A549 (cell line): Measurements from ENCODE around the gene TAAR5. TPM values are rescaled to one million over a fixed set of nuclear protein-coding genes. Genes with fewer than 3 reads are reported as not detected.

ENCODE experiments used
- ATAC-seq, 2 experiments: fragments of 200-7000 bp in 1 of 2; fragments of >200 bp in 1 of 2; cut with Nextera tagmentation in 1 of 2; cut with Tn5 transposase in 1 of 2; 3 replicates each; pipeline versions ENCODE4 v1.8.0 to v1.9.1; 2018 to 2020; ENCODE audit warnings: mild to moderate bottlenecking in 1 of 2, moderate library complexity in 1 of 2
- CTCF ChIA-PET: fragments of 300-600 bp; sonication (Branson Sonifier 250); formaldehyde crosslinking; extraction: SDS; loops from one replicate; lab custom pipeline; 2021; ENCODE audit warnings: antibody characterized with exemption, inconsistent platforms; lab: Yijun Ruan, JAX
- POLR2A ChIA-PET: fragments of 350-600 bp; formaldehyde crosslinking; extraction: SDS; loops from one replicate; lab custom pipeline; 2021; ENCODE audit warnings: antibody characterized with exemption, inconsistent platforms; lab: Yijun Ruan, JAX
- DNase-seq, 2 experiments: peaks; one replicate each; pipeline versions ENCODE4 v3.0.0 to v3.0.0-alpha.2; 2011 to 2016; ENCODE audit warnings: low read depth in 1 of 2, low spot score in 1 of 2
- FAIRE-seq: peaks from 2 replicates; lab custom pipeline; 2011; peaks lifted over from hg19 to GRCh38; lab: Jason Lieb, UNC
- H3K27ac ChIP-seq, 2 experiments: fragments of >200 bp; sonication (Bioruptor Twin); formaldehyde crosslinking; 3 replicates each; pipeline ENCODE4 v1.5.1; 2016 to 2017
- H3K4me1 ChIP-seq: fragments of >200 bp; sonication (Bioruptor Twin); formaldehyde crosslinking; 3 replicates; pipeline ENCODE4 v1.6.1; 2016
- H3K4me2 ChIP-seq: fragments of >200 bp; sonication (Bioruptor Twin); formaldehyde crosslinking; 3 replicates; pipeline ENCODE4 v1.6.1; 2016
- H3K4me3 ChIP-seq: fragments of >200 bp; sonication (Bioruptor Twin); formaldehyde crosslinking; 3 replicates; pipeline ENCODE4 v1.5.1; 2016
- H3K9me3 ChIP-seq: fragments of >200 bp; sonication (Bioruptor Twin); formaldehyde crosslinking; 3 replicates; pipeline ENCODE4 v1.6.1; 2016
- CEBPB ChIP-seq, 2 experiments: fragments of >200 bp in 1 of 2; sonication (Bioruptor Twin) in 1 of 2; formaldehyde crosslinking in 1 of 2; IDR thresholded peaks; 2 replicates each; pipeline ENCODE4 v1.6.1; 2012 to 2016
- CHD2 ChIP-seq: fragments of 150-350 bp; IDR thresholded peaks from 2 replicates; pipeline ENCODE4 v1.6.1; 2014; ENCODE audit warnings: low read length; ENCODE audit not compliant: partially characterized antibody
- EP300 ChIP-seq, 2 experiments: fragments of >200 bp; sonication (Bioruptor Twin); formaldehyde crosslinking; IDR thresholded peaks; 2 replicates in 1 of 2; 3 replicates in 1 of 2; pipeline ENCODE4 v1.6.1; 2016 to 2017
- ESRRA ChIP-seq: fragments of 150-350 bp; IDR thresholded peaks from 2 replicates; pipeline ENCODE4 v1.6.1; 2014; ENCODE audit warnings: mild to moderate bottlenecking, low read length, borderline replicate concordance
- FOSB ChIP-seq: fragments of 250-450 bp; sonication (Bioruptor Pico); IDR thresholded peaks from 2 replicates; pipeline ENCODE4 v1.5.0; 2020; ENCODE audit warnings: mild to moderate bottlenecking, moderate library complexity
- GATA3 ChIP-seq: IDR thresholded peaks from 2 replicates; pipeline ENCODE4 v1.6.1; 2012; ENCODE audit warnings: borderline replicate concordance
- HEYL ChIP-seq: fragments of 250-450 bp; sonication (Bioruptor Pico); IDR thresholded peaks from 2 replicates; pipeline ENCODE4 v1.8.0; 2021; ENCODE audit warnings: mild to moderate bottlenecking, moderate library complexity
- HOXA7 ChIP-seq: fragments of 250-450 bp; sonication (Bioruptor Pico); IDR thresholded peaks from 2 replicates; pipeline ENCODE4 v1.5.0; 2020; ENCODE audit warnings: mild to moderate bottlenecking, moderate library complexity
- HOXB13 ChIP-seq: fragments of 250-450 bp; sonication (Bioruptor Pico); IDR thresholded peaks from 2 replicates; pipeline ENCODE4 v1.5.0; 2020; ENCODE audit warnings: low read depth, mild to moderate bottlenecking, moderate library complexity
- JUNB ChIP-seq: fragments of >200 bp; sonication (Bioruptor Twin); formaldehyde crosslinking; IDR thresholded peaks from 2 replicates; pipeline ENCODE4 v1.6.1; 2016
- RAD21 ChIP-seq, 2 experiments: fragments of >200 bp in 1 of 2; sonication (Bioruptor Twin) in 1 of 2; formaldehyde crosslinking in 1 of 2; IDR thresholded peaks in 1 of 2; conservative IDR thresholded peaks in 1 of 2; 2 replicates in 1 of 2; 3 replicates in 1 of 2; pipeline ENCODE4 v1.6.1; 2012 to 2018; ENCODE audit warnings: inconsistent platforms in 1 of 2
- RCOR1 ChIP-seq: fragments of 150-350 bp; IDR thresholded peaks from 2 replicates; pipeline ENCODE4 v1.6.1; 2014; ENCODE audit warnings: antibody characterized with exemption, low read length, low read depth
- RFX5 ChIP-seq: fragments of 450-650 bp; IDR thresholded peaks from 2 replicates; pipeline ENCODE4 v1.7.1; 2014; ENCODE audit warnings: antibody characterized with exemption, mild to moderate bottlenecking, moderate library complexity
- RNF2 ChIP-seq: fragments of 200-600 bp; sonication (generic); IDR thresholded peaks from 2 replicates; pipeline ENCODE4 v1.6.1; 2016; ENCODE audit warnings: low read depth, mild to moderate bottlenecking, antibody characterized with exemption, moderate library complexity, borderline replicate concordance
- TP53 ChIP-seq: fragments of 250-450 bp; sonication (Bioruptor Pico); IDR thresholded peaks from 2 replicates; pipeline ENCODE4 v1.5.0; 2021; ENCODE audit warnings: mild to moderate bottlenecking, moderate library complexity
- ZC3H11A ChIP-seq: fragments of 450-650 bp; IDR thresholded peaks from 2 replicates; pipeline ENCODE4 v1.6.1; 2014; ENCODE audit warnings: antibody characterized with exemption, mild to moderate bottlenecking
- ZFP36 ChIP-seq: fragments of 450-650 bp; IDR thresholded peaks from 2 replicates; pipeline ENCODE4 v1.6.1; 2014; ENCODE audit warnings: borderline replicate concordance; ENCODE audit not compliant: partially characterized antibody
- WGBS: methylation state at CpG from one replicate; pipeline ENCODE4 v1.1.6; 2017; ENCODE audit errors: missing lambda C conversion rate; 5-methylcytosine and 5-hydroxymethylcytosine counted together
- polyA plus RNA-seq, 4 experiments: library from polyadenylated mRNA; depleted of rRNA in 3 of 4; stranded (reverse); fragments of >200 nt; fragmentation: RNase III in 1 of 4; extraction: RNeasy Plus Mini Kit Qiagen cat#74134 plus additional on column Dnase treatment in 1 of 4; gene quantifications; 2 replicates in 3 of 4; 3 replicates in 1 of 4; pipeline ENCODE4 v1.2.3, GENCODE V29; 2011 to 2017
- TF ChIP-seq, protein P1 (sequence below): fragments of 200-600 bp; sonication (generic); IDR thresholded peaks from 2 replicates; pipeline ENCODE4 v1.6.1; 2016; ENCODE audit warnings: antibody characterized with exemption, mild to moderate bottlenecking, moderate library complexity
- TF ChIP-seq, protein P2 (sequence below): IDR thresholded peaks from 2 replicates; pipeline ENCODE4 v1.6.1; 2012
- TF ChIP-seq, protein P3 (sequence below): fragments of 250-450 bp; sonication (Bioruptor Pico); IDR thresholded peaks from 2 replicates; pipeline ENCODE4 v1.5.0; 2021; ENCODE audit warnings: mild to moderate bottlenecking, moderate library complexity, borderline replicate concordance

Gene TAAR5
- polyA plus RNA-seq, 2 of the 4 experiments (the other 2 are of a cell fraction) = not detected

DNA sequence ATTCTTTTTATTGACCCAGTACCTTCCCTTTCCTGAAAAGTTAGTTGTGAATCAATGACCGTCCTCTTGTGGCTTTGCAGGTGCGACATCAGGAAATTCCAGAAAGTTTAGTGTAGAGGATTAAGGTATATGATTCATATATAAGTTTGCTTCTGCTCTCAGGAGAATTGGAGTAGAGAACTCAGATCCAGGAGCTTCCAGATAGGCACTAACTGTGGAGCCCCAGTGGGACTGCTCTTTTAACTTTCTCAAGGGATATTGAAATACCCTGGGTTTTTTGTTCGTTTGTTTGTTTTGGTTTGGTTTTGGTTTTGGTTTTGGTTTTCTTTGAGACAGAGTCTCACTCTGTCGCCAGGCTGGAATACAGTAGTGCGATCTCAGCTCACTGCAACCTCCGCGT is 25.0 kb upstream of the TAAR5 start:
- 61% methylated on average over 6 of the region's 7 CpGs for WGBS
- H3K4me2 ChIP-seq = 0 out of 3 replicates have a peak overlapping the region, but pooled peaks have one; percentile 14
- FAIRE-seq (no peak), ATAC-seq (no peak), DNase-seq (no peak)
- no peaks in the 10 kb centered on the region for H3K9me3 ChIP-seq
- ChIA-PET CTCF (no interaction called here), POLR2A (no interaction called here)
- H3K4me3 ChIP-seq = no peak overlapping the region
- TF ChIP-seq RAD21 (conservative IDR thresholded peaks at IDR 0.05 in 1 of 2, IDR thresholded peaks at IDR 0.05 in 1 of 2) (no peak), RFX5 (no peak), CHD2 (no peak)
- TF ChIP-seq, all 56 proteins: peak for 0
- H3K4me1 ChIP-seq = no peaks in the 10 kb centered on the region
- H3K27ac ChIP-seq = no peak overlapping the region

DNA sequence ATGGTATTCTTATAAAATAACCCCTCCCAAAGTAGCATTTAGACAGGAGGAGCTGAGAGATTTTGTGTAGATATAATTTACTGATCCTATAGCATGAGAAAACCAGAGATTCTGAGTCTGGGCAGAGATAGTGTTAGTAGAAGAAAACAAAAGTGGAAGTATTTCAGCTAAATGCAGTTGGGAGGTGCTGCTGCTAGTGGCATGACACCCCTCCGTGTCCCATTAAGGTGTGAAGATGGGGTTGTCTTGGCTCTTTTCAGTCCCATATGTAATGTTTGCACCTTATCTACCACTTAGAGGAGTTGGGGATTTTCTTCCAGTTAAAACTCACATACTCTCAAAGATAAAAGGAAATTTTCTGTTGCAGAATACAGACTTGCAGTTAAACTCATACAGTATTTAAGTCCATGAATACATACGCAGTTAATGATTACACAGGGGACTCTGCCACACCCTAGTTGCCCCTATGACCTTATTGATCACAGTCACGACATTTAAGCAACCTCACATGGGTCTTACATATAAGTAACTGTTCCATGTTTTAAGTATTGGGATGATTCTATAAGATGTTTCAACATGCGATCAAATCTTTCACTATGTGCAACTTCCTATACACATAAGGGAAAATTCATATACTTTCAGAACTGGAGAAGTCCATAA is 23.0 kb upstream of the TAAR5 start:
- FAIRE-seq = no peak
- no peak overlapping the region for H3K27ac ChIP-seq
- no peak overlapping the region for H3K4me2 ChIP-seq
- H3K9me3 ChIP-seq = no peaks in the 10 kb centered on the region
- no peak for ATAC-seq
- ChIA-PET CTCF (no interaction called here), POLR2A (no interaction called here)
- WGBS = 32% methylated on average over 4 of the region's 4 CpGs
- TF ChIP-seq CHD2 (no peak), ESRRA (no peak), CEBPB (IDR thresholded peaks at IDR 0.05) (no peak), EP300 (IDR thresholded peaks at IDR 0.05) (no peak), ZFP36 (no peak), ZC3H11A (no peak), HEYL (CRISPR knock-in tag) (no peak), JUNB (no peak), HOXA7 (CRISPR knock-in tag) (no peak), RAD21 (conservative IDR thresholded peaks at IDR 0.05 in 1 of 2, IDR thresholded peaks at IDR 0.05 in 1 of 2) (no peak), TP53 (CRISPR knock-in tag) (no peak), HOXB13 (CRISPR knock-in tag) (no peak), RCOR1 (no peak), RNF2 (no peak), FOSB (CRISPR knock-in tag) (no peak)
- TF ChIP-seq, protein P1, sequence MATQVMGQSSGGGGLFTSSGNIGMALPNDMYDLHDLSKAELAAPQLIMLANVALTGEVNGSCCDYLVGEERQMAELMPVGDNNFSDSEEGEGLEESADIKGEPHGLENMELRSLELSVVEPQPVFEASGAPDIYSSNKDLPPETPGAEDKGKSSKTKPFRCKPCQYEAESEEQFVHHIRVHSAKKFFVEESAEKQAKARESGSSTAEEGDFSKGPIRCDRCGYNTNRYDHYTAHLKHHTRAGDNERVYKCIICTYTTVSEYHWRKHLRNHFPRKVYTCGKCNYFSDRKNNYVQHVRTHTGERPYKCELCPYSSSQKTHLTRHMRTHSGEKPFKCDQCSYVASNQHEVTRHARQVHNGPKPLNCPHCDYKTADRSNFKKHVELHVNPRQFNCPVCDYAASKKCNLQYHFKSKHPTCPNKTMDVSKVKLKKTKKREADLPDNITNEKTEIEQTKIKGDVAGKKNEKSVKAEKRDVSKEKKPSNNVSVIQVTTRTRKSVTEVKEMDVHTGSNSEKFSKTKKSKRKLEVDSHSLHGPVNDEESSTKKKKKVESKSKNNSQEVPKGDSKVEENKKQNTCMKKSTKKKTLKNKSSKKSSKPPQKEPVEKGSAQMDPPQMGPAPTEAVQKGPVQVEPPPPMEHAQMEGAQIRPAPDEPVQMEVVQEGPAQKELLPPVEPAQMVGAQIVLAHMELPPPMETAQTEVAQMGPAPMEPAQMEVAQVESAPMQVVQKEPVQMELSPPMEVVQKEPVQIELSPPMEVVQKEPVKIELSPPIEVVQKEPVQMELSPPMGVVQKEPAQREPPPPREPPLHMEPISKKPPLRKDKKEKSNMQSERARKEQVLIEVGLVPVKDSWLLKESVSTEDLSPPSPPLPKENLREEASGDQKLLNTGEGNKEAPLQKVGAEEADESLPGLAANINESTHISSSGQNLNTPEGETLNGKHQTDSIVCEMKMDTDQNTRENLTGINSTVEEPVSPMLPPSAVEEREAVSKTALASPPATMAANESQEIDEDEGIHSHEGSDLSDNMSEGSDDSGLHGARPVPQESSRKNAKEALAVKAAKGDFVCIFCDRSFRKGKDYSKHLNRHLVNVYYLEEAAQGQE = no peak
- TF ChIP-seq, protein P2, sequence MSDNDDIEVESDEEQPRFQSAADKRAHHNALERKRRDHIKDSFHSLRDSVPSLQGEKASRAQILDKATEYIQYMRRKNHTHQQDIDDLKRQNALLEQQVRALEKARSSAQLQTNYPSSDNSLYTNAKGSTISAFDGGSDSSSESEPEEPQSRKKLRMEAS = no peak
- H3K4me3 ChIP-seq = no peak overlapping the region
- H3K4me1 ChIP-seq = no peaks in the 10 kb centered on the region
- no peak for DNase-seq

DNA sequence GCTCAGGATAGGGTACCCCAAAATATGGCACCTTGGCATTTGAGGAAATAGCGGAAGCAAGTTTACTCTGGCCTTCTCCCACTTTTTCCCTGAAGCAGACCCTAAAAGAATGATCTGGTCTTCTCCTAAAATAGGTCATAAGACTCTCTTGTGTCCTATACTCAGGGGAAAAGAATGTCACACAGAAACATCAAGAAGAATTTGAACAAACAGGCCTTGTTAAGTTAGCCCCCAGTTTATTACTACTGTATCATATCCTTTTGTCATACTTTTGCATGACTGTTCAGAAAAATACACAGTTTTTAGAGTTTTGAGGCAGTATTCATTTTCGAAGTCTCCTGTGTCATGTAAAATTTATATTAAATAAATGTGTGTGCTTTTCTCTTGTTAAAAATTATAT is 22.1 kb upstream of the TAAR5 start:
- FAIRE-seq (no peak), ATAC-seq (no peak), DNase-seq (no peak)
- no peak overlapping the region for H3K27ac ChIP-seq
- no peaks in the 10 kb centered on the region for H3K9me3 ChIP-seq
- TF ChIP-seq, protein P3, sequence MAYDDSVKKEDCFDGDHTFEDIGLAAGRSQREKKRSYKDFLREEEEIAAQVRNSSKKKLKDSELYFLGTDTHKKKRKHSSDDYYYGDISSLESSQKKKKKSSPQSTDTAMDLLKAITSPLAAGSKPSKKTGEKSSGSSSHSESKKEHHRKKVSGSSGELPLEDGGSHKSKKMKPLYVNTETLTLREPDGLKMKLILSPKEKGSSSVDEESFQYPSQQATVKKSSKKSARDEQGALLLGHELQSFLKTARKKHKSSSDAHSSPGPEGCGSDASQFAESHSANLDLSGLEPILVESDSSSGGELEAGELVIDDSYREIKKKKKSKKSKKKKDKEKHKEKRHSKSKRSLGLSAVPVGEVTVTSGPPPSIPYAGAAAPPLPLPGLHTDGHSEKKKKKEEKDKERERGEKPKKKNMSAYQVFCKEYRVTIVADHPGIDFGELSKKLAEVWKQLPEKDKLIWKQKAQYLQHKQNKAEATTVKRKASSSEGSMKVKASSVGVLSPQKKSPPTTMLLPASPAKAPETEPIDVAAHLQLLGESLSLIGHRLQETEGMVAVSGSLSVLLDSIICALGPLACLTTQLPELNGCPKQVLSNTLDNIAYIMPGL = no peak
- TF ChIP-seq HEYL (CRISPR knock-in tag) (no peak), TP53 (CRISPR knock-in tag) (no peak), RNF2 (no peak), ZC3H11A (no peak), GATA3 (no peak)
- no peak overlapping the region for H3K4me2 ChIP-seq
- POLR2A ChIA-PET = no interaction called here
- no peak overlapping the region for H3K4me3 ChIP-seq
- 89% methylated on average over 2 of the region's 2 CpGs for WGBS
- H3K4me1 ChIP-seq = no peaks in the 10 kb centered on the region
- CTCF ChIA-PET = no interaction called here
